Stimulated activated naive CD4-positive, alpha-beta T cell treated with Interleukin-2 at 50 U/mL for 16 hours (primary cell): ENCODE results near the gene ROBO1.

Experiments
- DNase-seq: peaks from one replicate; lab custom pipeline; 2025; lab: John Stamatoyannopoulos, UW

Gene ROBO1

GRCh38 chr3:79162653-79163052 is 605.1 kb downstream of the ROBO1 start:
- no peak for DNase-seq

GRCh38 chr3:79161941-79162340 is 605.9 kb downstream of the ROBO1 start:
- DNase-seq: no peak

GRCh38 chr3:79160421-79160820 is 607.4 kb downstream of the ROBO1 start:
- no peak for DNase-seq

GRCh38 chr3:79159736-79160135 is 608.1 kb downstream of the ROBO1 start:
- no peak for DNase-seq

GRCh38 chr3:79157191-79157590 is 610.6 kb downstream of the ROBO1 start:
- DNase-seq: no peak

- DNase-seq: no peak
These were observed 612.9 kb downstream of the ROBO1 start for GRCh38 chr3:79154865-79155264.

- DNase-seq: no peak
These were observed 619.0 kb downstream of the ROBO1 start for GRCh38 chr3:79148786-79149185.

GRCh38 chr3:79146024-79146423 is 621.8 kb downstream of the ROBO1 start:
- DNase-seq: no peak

GRCh38 chr3:79140708-79141107 is 627.1 kb downstream of the ROBO1 start:
- no peak for DNase-seq

- DNase-seq: no peak
These were observed 628.3 kb downstream of the ROBO1 start for GRCh38 chr3:79139395-79140068.

- no peak for DNase-seq
These were observed 642.3 kb downstream of the ROBO1 start for GRCh38 chr3:79125313-79125984.

GRCh38 chr3:79115458-79115857 is 652.3 kb downstream of the ROBO1 start:
- no peak for DNase-seq

GRCh38 chr3:79113876-79114275 is 653.9 kb downstream of the ROBO1 start:
- no peak for DNase-seq

- no peak for DNase-seq
These were observed 656.3 kb downstream of the ROBO1 start for GRCh38 chr3:79111375-79112052.

- DNase-seq: no peak
These were observed 658.0 kb downstream of the ROBO1 start for GRCh38 chr3:79109754-79110153.

- no peak for DNase-seq
These were observed 664.5 kb downstream of the ROBO1 start for GRCh38 chr3:79103307-79103706.

- no peak for DNase-seq
These were observed 669.7 kb downstream of the ROBO1 start for GRCh38 chr3:79097964-79098660.

GRCh38 chr3:79094654-79095053 is 673.1 kb downstream of the ROBO1 start:
- DNase-seq: no peak

GRCh38 chr3:79086514-79086913 is 681.3 kb downstream of the ROBO1 start:
- no peak for DNase-seq

- DNase-seq: no peak
These were observed 682.6 kb downstream of the ROBO1 start for GRCh38 chr3:79085171-79085570.

- no peak for DNase-seq
These were observed 686.5 kb downstream of the ROBO1 start for GRCh38 chr3:79081335-79081734.

- DNase-seq: no peak
These were observed 693.2 kb downstream of the ROBO1 start for GRCh38 chr3:79074558-79074957.

- no peak for DNase-seq
These were observed 700.1 kb downstream of the ROBO1 start for GRCh38 chr3:79067734-79068133.
